Activated naive CD8-positive, alpha-beta T cell treated with anti-CD3 and anti-CD28 coated beads for 36 hours (primary cell): ENCODE data around the gene TAS2R46. TPM values are rescaled to one million over a fixed set of nuclear protein-coding genes. Genes with fewer than 3 reads are reported as not detected.

Source experiments
- DNase-seq: peaks from one replicate; pipeline ENCODE4 v3.0.0; 2021
- H3K27ac Mint-ChIP-seq: one replicate; pipeline ENCODE4 v1.8.0; 2022; ENCODE audit warnings: mild to moderate bottlenecking, moderate library complexity, mixed read lengths
- H3K27me3 Mint-ChIP-seq: one replicate; pipeline ENCODE4 v1.8.0; 2022; ENCODE audit warnings: mild to moderate bottlenecking, mixed read lengths
- H3K36me3 Mint-ChIP-seq: one replicate; pipeline ENCODE4 v1.8.0; 2021; ENCODE audit warnings: mild to moderate bottlenecking, mixed read lengths
- H3K4me1 Mint-ChIP-seq: one replicate; pipeline ENCODE4 v1.8.0; 2021; ENCODE audit warnings: mixed read lengths
- H3K4me3 Mint-ChIP-seq: one replicate; pipeline ENCODE4 v1.8.0; 2022; ENCODE audit warnings: mild to moderate bottlenecking, moderate library complexity, mixed read lengths
- H3K9me3 Mint-ChIP-seq: one replicate; pipeline ENCODE4 v1.8.0; 2022; ENCODE audit warnings: mixed read lengths
- total RNA-seq, 2 experiments: library from RNA; stranded (reverse); gene quantifications; one replicate each; pipeline ENCODE4 v1.2.3, GENCODE V29; 2021

Gene TAS2R46
- total RNA-seq, 2 experiments from 2014 or later, result 0.39 to 0.48 TPM

- H3K4me1 Mint-ChIP-seq, result peaks cover 12% of the 10 kb centered on the region
- no peaks in the 10 kb centered on the region for H3K9me3 Mint-ChIP-seq
- no peak for DNase-seq
- peaks cover 21% of the 10 kb centered on the region for H3K36me3 Mint-ChIP-seq
- no peak overlapping the region for H3K4me3 Mint-ChIP-seq
- H3K27me3 Mint-ChIP-seq, result no peaks in the 10 kb centered on the region
- no peak overlapping the region for H3K27ac Mint-ChIP-seq
Observed at GRCh38 chr12:11014234-11014633, 47.9 kb downstream of the TAS2R46 start.

Other genes starting within 250 kb of the TAS2R46 start
- gene TAS2R10, start 235.9 kb downstream of the TAS2R46 start, total RNA-seq, result not detected
- gene PRR4, start 212.8 kb downstream of the TAS2R46 start, total RNA-seq, result 1 to 10 TPM; 1.3 to 1.4 TPM
- gene PRH1, start 178.0 kb downstream of the TAS2R46 start, total RNA-seq, result 1 to 10 TPM; 6.3 to 7.3 TPM
- under 1 TPM; 0.12 to 0.16 TPM for gene TAS2R13, start 152.7 kb downstream of the TAS2R46 start, total RNA-seq
- gene PRH2, start 133.1 kb downstream of the TAS2R46 start, total RNA-seq, result not detected
- under 1 TPM; 0.64 to 0.68 TPM for gene TAS2R14, start 123.0 kb downstream of the TAS2R46 start, total RNA-seq
- under 1 TPM; 0.36 to 0.37 TPM for gene TAS2R50, start 75.4 kb downstream of the TAS2R46 start, total RNA-seq
- under 1 TPM; 0.21 to 0.30 TPM for gene TAS2R20, start 64.0 kb downstream of the TAS2R46 start, total RNA-seq
- under 1 TPM; 0.50 to 0.89 TPM for gene TAS2R19, start 39.7 kb downstream of the TAS2R46 start, total RNA-seq
- gene TAS2R31, start 30.9 kb downstream of the TAS2R46 start, total RNA-seq, result under 1 TPM; 0.58 to 0.86 TPM
- gene TAS2R43, start 30.0 kb upstream of the TAS2R46 start, total RNA-seq, result under 1 TPM; 0.29 to 0.36 TPM
- under 1 TPM; 0.86 to 0.97 TPM for gene TAS2R30, start 72.3 kb upstream of the TAS2R46 start, total RNA-seq
- gene SMIM10L1, start 108.9 kb upstream of the TAS2R46 start, total RNA-seq, result 1 to 10 TPM; 8.7 to 9.0 TPM
- not detected for gene TAS2R42, start 124.6 kb upstream of the TAS2R46 start, total RNA-seq
- not detected for gene PRB3, start 207.4 kb upstream of the TAS2R46 start, total RNA-seq
- gene PRB4, start 248.1 kb upstream of the TAS2R46 start, total RNA-seq, result not detected